ENCODE data around the gene ARHGAP44.
"Not testable (repeated sequence)": the region's sequence is repeated elsewhere in the genome, so short reads cannot be mapped to it uniquely, and the experiment has no call there.

ARHGAP44 gene

DNA sequence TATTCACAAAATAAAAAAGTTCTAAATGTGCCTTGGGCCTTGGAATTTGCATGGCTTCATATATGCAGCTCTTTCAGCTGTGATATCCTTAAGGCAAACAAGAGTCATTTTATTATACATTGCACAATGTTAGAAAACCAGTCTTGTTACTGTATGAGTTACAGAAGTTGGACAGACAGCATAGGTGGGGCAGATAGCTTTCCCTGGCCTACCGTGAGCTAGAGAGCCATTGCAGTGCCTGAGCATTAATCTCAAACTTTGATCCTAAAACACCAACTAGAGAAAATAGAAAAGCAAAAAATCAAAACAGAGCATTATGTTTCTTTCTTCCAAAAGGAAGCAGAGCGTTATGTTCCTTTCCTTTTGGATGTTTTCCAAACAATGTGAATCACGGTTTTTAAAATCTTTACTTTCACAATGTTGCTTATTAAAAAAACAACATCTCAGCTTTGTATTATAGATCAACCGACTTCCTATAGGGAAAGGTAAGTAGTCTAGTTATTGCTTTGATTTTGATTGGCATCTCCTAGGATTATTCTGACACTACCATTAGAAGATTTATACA is 32.2 kb downstream of the ARHGAP44 start:
- DNase-seq: no peak

- DNase-seq: no peak
These were observed 37.1 kb downstream of the ARHGAP44 start for GRCh38 chr17:12826431-12826830.

DNA sequence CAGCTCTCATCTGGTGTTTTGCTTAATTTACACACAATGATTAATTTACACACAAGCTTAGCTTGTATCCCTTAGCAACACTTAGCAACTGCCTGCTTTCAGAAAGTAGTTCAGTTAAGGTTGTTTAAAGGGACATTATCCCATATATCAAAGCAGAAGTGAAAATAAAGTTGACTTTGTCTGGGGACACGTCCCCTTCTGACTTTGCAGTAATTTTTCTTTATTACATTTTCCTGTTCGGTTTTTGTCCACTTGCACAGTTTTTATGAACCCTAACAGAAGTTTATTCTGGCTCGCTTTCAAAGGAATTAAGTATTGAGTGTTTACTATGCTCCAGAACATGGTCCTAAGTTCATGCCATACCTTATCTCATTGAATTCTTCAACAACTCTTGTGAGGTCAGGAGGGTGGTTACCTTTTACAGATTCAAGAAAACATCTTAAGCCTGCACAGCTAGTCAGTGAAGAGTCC is 41.5 kb downstream of the ARHGAP44 start:
- DNase-seq: no peak

DNA sequence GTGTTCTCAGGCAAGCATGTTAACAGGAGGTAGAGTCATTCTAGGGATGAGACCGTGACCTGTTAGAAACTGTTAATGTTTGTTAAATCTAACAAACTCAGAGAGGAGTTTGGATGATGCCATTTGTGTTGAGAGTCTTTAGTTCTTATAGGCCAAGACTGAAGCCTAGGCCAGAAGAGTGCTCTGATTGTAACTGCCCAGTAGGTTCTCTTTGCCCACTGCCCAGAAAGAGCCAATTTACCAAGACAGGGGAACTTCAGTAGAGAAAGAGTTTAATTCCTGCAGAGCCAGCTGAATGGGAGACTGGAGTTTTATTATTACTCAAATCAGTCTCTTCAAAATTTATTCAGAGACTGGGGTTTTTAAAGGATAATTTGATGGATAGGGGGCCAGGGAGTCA is 42.5 kb downstream of the ARHGAP44 start:
- no peak for DNase-seq

- DNase-seq: no peak
These were observed 49.7 kb downstream of the ARHGAP44 start for GRCh38 chr17:12839042-12839441.

DNA sequence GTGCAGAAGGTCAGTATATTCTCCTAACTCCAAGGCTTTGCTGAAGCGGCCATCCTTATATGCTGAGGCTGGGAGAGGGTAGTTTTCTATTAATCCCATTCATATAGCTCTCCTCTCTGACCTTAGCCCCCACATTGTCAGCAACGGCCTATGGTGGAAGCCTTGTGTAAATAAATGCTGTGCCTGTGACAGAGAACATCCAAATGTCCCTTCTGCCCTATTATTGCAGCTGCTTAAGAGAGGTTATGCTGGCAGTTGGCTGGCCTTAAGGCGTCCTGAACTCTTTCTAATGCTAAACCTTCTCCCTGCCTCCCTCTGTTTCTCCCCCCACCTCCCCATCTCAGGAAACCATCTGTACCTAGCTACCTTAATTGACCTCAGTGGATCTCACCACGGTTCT is 53.6 kb downstream of the ARHGAP44 start:
- DNase-seq: no peak

- no peak for DNase-seq
These were observed 61.7 kb downstream of the ARHGAP44 start for GRCh38 chr17:12850996-12851395.

DNA sequence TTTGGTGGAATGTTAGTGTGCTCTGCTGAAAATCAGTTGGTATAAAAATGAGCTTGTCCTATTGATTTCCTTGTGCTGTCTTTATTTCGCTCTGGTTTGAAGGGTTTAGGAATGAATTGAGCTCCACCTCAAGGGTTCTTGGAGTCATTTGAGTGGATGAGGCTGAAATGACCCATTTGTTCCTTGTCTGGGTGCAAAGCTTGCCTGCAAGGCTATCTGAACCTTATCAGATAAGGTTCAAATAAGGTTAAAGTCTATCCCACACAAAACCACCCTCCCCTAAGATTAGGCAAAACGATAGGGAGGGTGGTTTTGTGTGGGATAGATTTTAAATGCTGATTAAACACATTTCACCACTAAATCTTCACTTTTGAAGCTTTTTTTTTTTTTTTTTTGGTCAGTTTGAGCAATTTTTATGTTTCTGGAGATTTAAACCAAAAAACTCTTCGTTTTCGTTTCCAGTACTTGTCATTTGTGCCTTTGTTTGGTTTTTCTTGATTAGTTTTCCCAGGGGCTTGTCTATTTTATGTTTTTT is 62.7 kb downstream of the ARHGAP44 start:
- no peak for DNase-seq

DNA sequence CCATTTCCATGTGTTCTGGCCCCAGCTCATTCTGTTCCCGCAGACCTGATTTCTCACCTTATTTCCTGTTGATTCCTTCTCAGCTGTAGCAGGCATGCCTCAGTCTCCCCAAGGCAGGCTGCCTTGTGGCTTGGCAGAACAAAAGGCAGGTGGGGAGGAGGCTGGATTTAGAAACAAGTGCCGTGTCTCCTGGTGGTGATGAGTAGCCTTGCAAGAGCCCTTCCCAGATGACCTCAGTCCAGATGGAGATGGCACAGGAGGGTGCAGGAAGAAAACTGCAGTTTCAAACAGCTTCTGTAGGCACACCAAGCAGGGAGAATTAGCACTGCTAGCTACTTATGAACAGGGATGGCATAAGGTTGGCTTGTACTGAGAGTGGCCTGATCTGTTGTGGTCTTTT is 64.6 kb downstream of the ARHGAP44 start:
- no peak for DNase-seq

GRCh38 chr17:12856416-12856815 is 67.1 kb downstream of the ARHGAP44 start:
- DNase-seq: no peak

DNA sequence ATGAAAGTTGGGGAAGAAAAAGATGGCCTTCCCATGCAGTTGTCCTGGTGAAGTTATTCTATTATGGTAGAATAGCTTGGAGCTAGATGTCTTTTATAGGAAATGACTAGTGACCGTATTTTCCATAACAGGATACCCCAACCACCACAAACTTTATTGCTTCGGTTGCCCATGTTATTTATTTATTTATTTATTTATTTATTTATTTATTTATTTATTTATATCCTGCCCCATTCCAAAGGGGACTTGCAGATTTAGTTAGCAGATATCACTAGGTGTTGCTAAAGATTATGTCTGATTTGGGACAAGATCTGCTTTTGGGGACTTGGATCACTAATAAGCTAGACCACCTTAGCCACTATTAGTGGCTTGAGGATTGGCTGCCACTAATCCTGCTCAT is 68.3 kb downstream of the ARHGAP44 start:
- DNase-seq: no peak

GRCh38 chr17:12859520-12859919 is 70.2 kb downstream of the ARHGAP44 start:
- DNase-seq: no peak

GRCh38 chr17:12865769-12866168 is 76.5 kb downstream of the ARHGAP44 start:
- no peak for DNase-seq

- DNase-seq: no peak
These were observed 76.9 kb downstream of the ARHGAP44 start for GRCh38 chr17:12866244-12866643.

DNA sequence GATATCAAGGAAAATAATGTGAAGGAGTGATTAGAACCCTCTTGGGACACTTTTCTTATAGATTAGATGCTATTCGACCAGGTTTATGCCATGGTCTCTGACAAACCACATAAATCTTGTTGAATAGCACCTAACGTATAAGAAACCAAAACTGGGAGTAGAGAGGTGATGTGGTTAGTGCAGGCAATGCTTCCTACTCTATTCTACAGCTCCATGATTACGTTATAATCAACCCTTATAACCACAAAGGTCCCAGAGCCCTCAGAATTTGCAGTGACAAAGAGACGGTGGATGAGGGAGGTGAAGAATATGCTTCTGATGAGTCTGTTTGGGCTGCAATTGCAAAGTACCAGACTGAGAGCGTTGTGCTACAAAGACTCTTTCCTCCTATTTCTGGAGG is 78.4 kb downstream of the ARHGAP44 start:
- DNase-seq: no peak

GRCh38 chr17:12873415-12874125 is 84.3 kb downstream of the ARHGAP44 start:
- DNase-seq: not testable (repeated sequence)

- DNase-seq: no peak
These were observed 88.8 kb downstream of the ARHGAP44 start for GRCh38 chr17:12877953-12878669.

- DNase-seq: not testable (repeated sequence)
These were observed 89.8 kb downstream of the ARHGAP44 start for GRCh38 chr17:12879096-12879495.

DNA sequence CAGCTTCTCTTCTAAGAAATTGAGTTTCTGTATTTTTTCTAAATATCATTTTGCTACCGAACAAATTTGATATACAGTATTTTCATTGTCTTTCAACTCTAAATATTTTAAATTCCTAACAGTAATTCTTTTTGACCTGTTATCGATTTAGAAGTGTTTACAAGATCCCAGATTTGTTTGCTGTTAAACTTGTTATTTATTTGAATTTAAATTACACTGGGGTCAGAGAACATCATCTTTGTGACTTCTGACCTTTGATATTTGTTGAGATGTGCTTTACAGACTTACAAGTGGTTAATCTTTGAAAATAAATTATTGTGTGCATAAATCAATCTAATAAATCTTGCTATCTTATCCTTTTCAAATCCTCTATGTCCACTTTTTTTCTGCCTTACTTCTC is 94.2 kb downstream of the ARHGAP44 start:
- DNase-seq: no peak

GRCh38 chr17:12887088-12887487 is 97.8 kb downstream of the ARHGAP44 start:
- DNase-seq: no peak

- no peak for DNase-seq
These were observed 107.0 kb downstream of the ARHGAP44 start for GRCh38 chr17:12896180-12896785.

GRCh38 chr17:12898110-12898509 is 108.8 kb downstream of the ARHGAP44 start:
- DNase-seq: no peak

DNA sequence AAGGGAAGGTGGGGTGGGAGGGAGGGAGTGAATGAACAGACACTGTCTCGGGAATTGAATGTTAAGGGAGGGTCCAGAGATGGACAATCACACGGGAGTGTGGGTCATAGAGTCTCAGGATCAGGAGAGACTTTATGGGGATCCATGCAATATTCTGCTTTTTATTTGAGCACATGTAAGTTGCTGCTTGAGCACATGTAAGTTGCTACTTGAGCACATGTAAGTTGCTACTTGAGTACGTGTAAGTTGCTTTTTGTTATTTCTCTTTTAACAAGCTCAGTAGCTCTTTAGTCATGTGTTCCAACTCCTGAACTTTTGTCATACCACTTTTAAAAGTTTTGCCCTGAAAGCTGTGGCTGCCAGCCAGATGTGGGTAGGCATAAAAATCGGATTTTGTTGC is 110.3 kb downstream of the ARHGAP44 start:
- no peak for DNase-seq
